K562 (cell line): ENCODE measurements around the gene SIM1. TPM values are rescaled to one million over a fixed set of nuclear protein-coding genes. Genes with fewer than 3 reads are reported as not detected.

Experiments used
- ATAC-seq: fragments of 200-7000 bp; cut with Tn5 transposase; 3 replicates; pipeline ENCODE4 v1.9.1; 2020; ENCODE audit warnings: moderate library complexity
- BruUV-seq: library from RNA; stranded (reverse); fragments of 400-500 nt; replicated peaks from 2 replicates; lab custom pipeline; 2021; lab: Mats Ljungman, UMichigan
- CTCF ChIA-PET: fragments of 300-600 bp; formaldehyde crosslinking; extraction: SDS; loops from one replicate; lab custom pipeline; 2021; ENCODE audit warnings: low intra/inter-chr PET ratio; lab: Yijun Ruan, JAX
- POLR2A ChIA-PET: fragments of 300-600, 350-650 bp; sonication (Branson Sonifier 250); formaldehyde crosslinking; extraction: SDS; loops from one replicate; lab custom pipeline; 2021; ENCODE audit warnings: antibody characterized with exemption, inconsistent platforms; lab: Yijun Ruan, JAX
- DNase-seq, 4 experiments: peaks; one replicate each; pipeline versions ENCODE4 v3.0.0 to v3.0.0-alpha.2; 2011 to 2018; ENCODE audit warnings: low spot score in 3 of 4, mixed read lengths in 3 of 4; ENCODE audit errors: extremely low read depth in 1 of 4
- FAIRE-seq: peaks from 2 replicates; lab custom pipeline; 2011; peaks lifted over from hg19 to GRCh38; lab: Jason Lieb, UNC
- H2AFZ ChIP-seq: 2 replicates; pipeline ENCODE4 v1.6.0; 2011; ENCODE audit warnings: low read depth, low read length, control low read depth, inconsistent platforms
- H3K27ac ChIP-seq: fragments of 200-600 bp; 3 replicates; pipeline ENCODE4 v1.8.0; 2011; ENCODE audit warnings: low read depth, mild to moderate bottlenecking, control low read depth, inconsistent platforms, low read length, moderate library complexity, mixed read lengths; ENCODE audit errors: extremely low read depth
- H3K27me3 ChIP-seq, 2 experiments: fragments of 300-600 bp in 1 of 2; 2 replicates in 1 of 2; 3 replicates in 1 of 2; pipeline versions ENCODE4 v1.6.0 to v1.8.0; 2011; ENCODE audit warnings: inconsistent platforms in 2 of 2, low read length in 2 of 2, mild to moderate bottlenecking in 1 of 2, mixed read lengths in 1 of 2, moderate library complexity in 1 of 2; ENCODE audit not compliant: control insufficient read depth in 2 of 2, insufficient read depth in 2 of 2
- H3K36me3 ChIP-seq: fragments of 300-600 bp; 3 replicates; pipeline ENCODE4 v1.8.0; 2011; ENCODE audit warnings: mild to moderate bottlenecking, low read length, inconsistent platforms; ENCODE audit not compliant: control insufficient read depth, insufficient read depth
- H3K4me1 ChIP-seq, 2 experiments: fragments of 200-600 bp in 1 of 2; replicated peaks in 1 of 2; 2 replicates in 1 of 2; 3 replicates in 1 of 2; pipeline versions ENCODE4 v1.5.1 to v1.8.0; 2011; ENCODE audit warnings: inconsistent platforms in 2 of 2, low read length in 2 of 2, mild to moderate bottlenecking in 1 of 2, mixed read lengths in 1 of 2, moderate library complexity in 1 of 2; ENCODE audit not compliant: control insufficient read depth in 2 of 2, insufficient read depth in 2 of 2
- H3K4me2 ChIP-seq: 2 replicates; pipeline ENCODE4 v1.6.1; 2011; ENCODE audit warnings: low read length, control low read depth, inconsistent platforms, mixed read lengths; ENCODE audit not compliant: insufficient read depth
- H3K4me3 ChIP-seq: fragments of 200-600 bp; sonication (generic), shearing (Covaris generic); 2 replicates; pipeline ENCODE4 v1.5.1; 2016; ENCODE audit warnings: control low read depth, inconsistent platforms
- H3K79me2 ChIP-seq: fragments of 200-600 bp; 3 replicates; pipeline ENCODE4 v1.8.0; 2011; ENCODE audit warnings: low read length, inconsistent platforms; ENCODE audit not compliant: control insufficient read depth, insufficient read depth
- H3K9ac ChIP-seq, 2 experiments: 2 replicates each; pipeline versions ENCODE4 v1.6.0 to v1.6.1; 2011; ENCODE audit warnings: low read depth in 2 of 2, low read length in 2 of 2, control low read depth in 1 of 2, inconsistent platforms in 1 of 2, mild to moderate bottlenecking in 1 of 2, mixed read lengths in 1 of 2; ENCODE audit not compliant: insufficient read depth in 1 of 2
- H3K9me1 ChIP-seq: one replicate; pipeline ENCODE4 v1.6.0; 2011; ENCODE audit warnings: inconsistent platforms, mild to moderate bottlenecking, low read length, moderate library complexity; ENCODE audit not compliant: control insufficient read depth, insufficient read depth
- H3K9me3 ChIP-seq: replicated peaks from 2 replicates; pipeline ENCODE4 v1.5.1; 2011; ENCODE audit warnings: low read depth, low read length, inconsistent platforms; ENCODE audit not compliant: control insufficient read depth, insufficient read depth
- H4K20me1 ChIP-seq: replicated peaks from 2 replicates; pipeline ENCODE4 v1.6.1; 2011; ENCODE audit warnings: low read length, inconsistent platforms, mixed read lengths; ENCODE audit not compliant: control insufficient read depth, insufficient read depth
- ATF7 ChIP-seq: fragments of 450-650 bp; IDR thresholded peaks from 2 replicates; pipeline ENCODE4 v1.7.1; 2014; ENCODE audit warnings: mild to moderate bottlenecking, moderate library complexity
- GATAD2B ChIP-seq: fragments of 450-650 bp; IDR thresholded peaks from 2 replicates; pipeline ENCODE4 v1.6.1; 2017; ENCODE audit warnings: mild to moderate bottlenecking, borderline replicate concordance
- GTF2A2 ChIP-seq: IDR thresholded peaks from 2 replicates; pipeline ENCODE4 v1.6.1; 2016; ENCODE audit warnings: mild to moderate bottlenecking, missing genetic modification characterization, missing compliant biosample characterization
- HDGF ChIP-seq: fragments of 450-650 bp; IDR thresholded peaks from 2 replicates; pipeline ENCODE4 v1.6.1; 2016
- MCM2 ChIP-seq: fragments of 450-650 bp; IDR thresholded peaks from 2 replicates; pipeline ENCODE4 v1.6.1; 2017; ENCODE audit warnings: low read depth, mild to moderate bottlenecking
- MXI1 ChIP-seq: IDR thresholded peaks from 2 replicates; pipeline ENCODE4 v1.6.1; 2011; ENCODE audit warnings: low read depth, mild to moderate bottlenecking, improper control_type of control experiment, low read length
- NEUROD1 ChIP-seq: fragments of 150-350 bp; IDR thresholded peaks from 2 replicates; pipeline ENCODE4 v1.6.1; 2014; ENCODE audit warnings: borderline replicate concordance, low read length, low read depth; ENCODE audit not compliant: partially characterized antibody
- NR2C2 ChIP-seq, 2 experiments: fragments of 200-800 bp in 1 of 2; sonication (Bioruptor generic) in 1 of 2; sonication (generic) in 1 of 2; formaldehyde crosslinking in 1 of 2; IDR thresholded peaks; 2 replicates each; pipeline versions ENCODE4 v1.6.1 to v1.8.0; 2016 to 2022; ENCODE audit warnings: mild to moderate bottlenecking in 1 of 2, missing compliant biosample characterization in 1 of 2, missing genetic modification characterization in 1 of 2, missing genetic modification reagents in 1 of 2
- RNF2 ChIP-seq: sonication (generic); IDR thresholded peaks from 2 replicates; pipeline ENCODE4 v1.6.1; 2016
- RREB1 ChIP-seq: fragments of 250-450 bp; sonication (Bioruptor Pico); IDR thresholded peaks from 2 replicates; pipeline ENCODE4 v1.4.0; 2020
- SMARCA5 ChIP-seq: fragments of 450-650 bp; IDR thresholded peaks from 2 replicates; pipeline ENCODE4 v1.6.1; 2016
- SREBF2 ChIP-seq: sonication (generic); formaldehyde crosslinking; IDR thresholded peaks from 2 replicates; pipeline ENCODE4 v1.4.0; 2020; ENCODE audit warnings: mild to moderate bottlenecking, missing genetic modification reagents
- TFAP4 ChIP-seq: sonication (generic); formaldehyde crosslinking; IDR thresholded peaks from 2 replicates; pipeline ENCODE4 v1.8.0; 2022; ENCODE audit warnings: missing genetic modification reagents, mild to moderate bottlenecking, moderate library complexity, borderline replicate concordance
- XRCC3 ChIP-seq: fragments of 450-650 bp; IDR thresholded peaks from 2 replicates; pipeline ENCODE4 v1.6.1; 2017; ENCODE audit warnings: mild to moderate bottlenecking, moderate library complexity
- ZNF121 ChIP-seq: sonication (generic); formaldehyde crosslinking; conservative IDR thresholded peaks from 2 replicates; pipeline ENCODE4 v1.8.0; 2022; ENCODE audit warnings: missing genetic modification reagents
- ZNF282 ChIP-seq: sonication (generic); formaldehyde crosslinking; IDR thresholded peaks from 2 replicates; pipeline ENCODE4 v1.8.1; 2023; ENCODE audit warnings: missing genetic modification reagents
- WGBS: fragments of 100-300 bp; shearing (Covaris generic); methylation state at CpG from one replicate; pipeline ENCODE4 v1.1.6; 2016; ENCODE audit warnings: low coverage, mixed read lengths; ENCODE audit not compliant: insufficient coverage; ENCODE audit errors: missing lambda C conversion rate; 5-methylcytosine and 5-hydroxymethylcytosine counted together
- in situ Hi-C: fragments of 300-500 bp; cut with MboI; formaldehyde crosslinking; loops from 4 replicates; pipeline ENCODE4 v1.15.0; 2018; ENCODE audit warnings: inconsistent platforms, mixed read lengths
- intact Hi-C: fragments of 100-400 bp; cut with micrococcal nuclease; formaldehyde crosslinking; loops from 2 replicates; pipeline ENCODE4 v1.14.2; 2022
- polyA plus RNA-seq, 8 experiments: library from polyadenylated mRNA; depleted of rRNA in 4 of 8; stranded (reverse) in 5 of 8; unstranded in 3 of 8; fragments of >200 nt; fragmentation: Nextera tagmentation in 2 of 8; fragmentation: Illumina TruSeq in 1 of 8; extraction: Ambion mirVana in 2 of 8; extraction: Trizol in 1 of 8; gene quantifications; 2 replicates each; pipeline versions ENCODE4 v1.2.1 to v1.2.3, GENCODE V29; 2011 to 2014; ENCODE audit warnings: inconsistent platforms in 1 of 8, missing spikeins in 1 of 8
- total RNA-seq, 7 experiments: library from RNA; depleted of rRNA in 6 of 7; stranded (reverse); fragments of >200 nt in 6 of 7; fragmentation: Illumina TruSeq in 2 of 7; extraction: Trizol in 2 of 7; gene quantifications; 2 replicates each; pipeline versions ENCODE4 v1.2.1 to v1.2.3, GENCODE V29; 2011 to 2021; ENCODE audit warnings: low replicate concordance in 1 of 7

Gene SIM1
- total and polyA plus RNA-seq, 9 of the 15 experiments (the other 6 are each of a cell fraction or from before 2014, with no cell fraction given) = not detected

GRCh38 chr6:100453701-100454521 lies 10.8 kb downstream of the SIM1 start:
- no peaks in the 10 kb centered on the region for H3K9me1 ChIP-seq
- in situ Hi-C loops = no loop called here
- H3K4me2 ChIP-seq = no peak overlapping the region
- ChIA-PET CTCF (no interaction called here), POLR2A (interaction anchor here (0.5 to 1.7 kb wide), 2 partner anchors 9 to 64 kb away, joined by 4 read pairs; no protein-coding TSS in a partner anchor)
- H3K79me2 ChIP-seq = no peaks in the 10 kb centered on the region
- no peaks in the 10 kb centered on the region for H3K36me3 ChIP-seq
- FAIRE-seq = no peak
- WGBS = 8% methylated on average over 35 of the region's 36 CpGs
- ATAC-seq = no peak
- H4K20me1 ChIP-seq = no peaks in the 10 kb centered on the region; the same call in 1 of the 2 replicates
- H3K4me1 ChIP-seq = peaks cover 0 to 16% of the 10 kb centered on the region in 2 experiments; a peak in 1 of 5 replicates
- DNase-seq = peak in 1 of 4 experiments; percentile 24
- H3K4me3 ChIP-seq = no peak overlapping the region
- H2AFZ ChIP-seq = no peak overlapping the region
- H3K9ac ChIP-seq = no peak overlapping the region
- BruUV-seq = no TSS peak
- H3K27me3 ChIP-seq = peaks cover 54 to 64% of the 10 kb centered on the region in 2 experiments
- H3K9me3 ChIP-seq = no peaks in the 10 kb centered on the region
- no peak overlapping the region for H3K27ac ChIP-seq
- intact Hi-C loops = no loop called here
- no peak for TF ChIP-seq ZNF121
- no peak for TF ChIP-seq HDGF
- no peak for TF ChIP-seq ATF7
- no peak for TF ChIP-seq GTF2A2 (tag)
- TF ChIP-seq GATAD2B = no peak
- TF ChIP-seq SREBF2 (CRISPR knock-in tag) = no peak
- no peak for TF ChIP-seq ZNF282 (CRISPR knock-in tag)
- no peak; the same call in 1 of the 2 replicates for TF ChIP-seq RNF2
- no peak for TF ChIP-seq NR2C2 (CRISPR knock-in tag; IDR thresholded peaks at IDR 0.05)
- TF ChIP-seq NR2C2 (tag; IDR thresholded peaks at IDR 0.05) = no peak
- TF ChIP-seq XRCC3 = no peak
- TF ChIP-seq RREB1 (CRISPR knock-in tag) = no peak
- no peak for TF ChIP-seq MCM2
- TF ChIP-seq NEUROD1 = no peak
- no peak for TF ChIP-seq MXI1
- TF ChIP-seq SMARCA5 = no peak
- TF ChIP-seq TFAP4 (CRISPR knock-in tag) = no peak
